Right cardiac atrium (tissue), 5 donors: ENCODE results near the gene MLNR. TPM values are rescaled to one million over a fixed set of nuclear protein-coding genes. Genes with fewer than 3 reads are reported as not detected.

Experiments used
- ATAC-seq, 2 donors: fragments of 200-7000 bp; cut with Tn5 transposase; one replicate each; pipeline versions ENCODE4 v1.8.0 to v1.9.1; 2020; ENCODE audit warnings: moderate library complexity in 2 of 2, mild to moderate bottlenecking in 1 of 2
- DNase-seq, 3 donors: peaks; one replicate each; pipeline ENCODE4 v3.0.0-alpha.2; 2020
- H3K27ac ChIP-seq: one replicate; pipeline ENCODE4 v1.5.1; 2013; ENCODE audit warnings: mild to moderate bottlenecking, low read length, control low read depth, moderate library complexity
- H3K27me3 ChIP-seq: one replicate; pipeline ENCODE4 v1.6.1; 2013; ENCODE audit not compliant: control insufficient read depth, insufficient read depth
- H3K4me1 ChIP-seq: one replicate; pipeline ENCODE4 v1.6.1; 2013; ENCODE audit warnings: low read length; ENCODE audit not compliant: control insufficient read depth, insufficient read depth
- H3K4me3 ChIP-seq: one replicate; pipeline ENCODE4 v1.5.1; 2013; ENCODE audit warnings: low read length, control low read depth
- H3K9me3 ChIP-seq: one replicate; pipeline ENCODE4 v1.6.1; 2013; ENCODE audit warnings: low read length; ENCODE audit not compliant: control insufficient read depth
- WGBS: extraction: QIAGEN DNeasy Blood & Tissue Kit; methylation state at CpG from one replicate; pipeline ENCODE4 v1.1.7; 2013; 5-methylcytosine and 5-hydroxymethylcytosine counted together
- intact Hi-C, 4 donors: fragments of 100-400 bp; cut with DNase I; formaldehyde crosslinking; loops; one replicate each; pipeline versions ENCODE4 v1.11.0 to v1.14.0; 2022 to 2023
- long read RNA-seq, 4 donors: library from polyadenylated mRNA; unstranded; transcript quantifications; one replicate each; pipeline ENCODE4 v2.0.0, GENCODE V29; 2020 to 2021
- polyA plus RNA-seq: library from polyadenylated mRNA; stranded (reverse); fragments of 200-250 nt; gene quantifications from one replicate; pipeline ENCODE4 v1.2.3, GENCODE V29; 2013
- total RNA-seq, 4 donors: library from RNA; stranded (reverse); fragmentation: NEBNext Ultra II Directional; extraction: Animal tissue kit (Norgen Biotek cat#: 25700); gene quantifications; one replicate each; pipeline ENCODE4 v1.2.1, GENCODE V29; 2021
- donor health status: healthy with polysubstance abuse.
- donor health status: DM: no; HTN: yes; CAD: no.
- donor health status: DM: no; HTN: no; CAD: no.
- donor health status: DM: no; HTN: yes; CAD: no; lungs with severe emphysema.
- donor health status: DM: yes; HTN: yes; CAD: no.

MLNR gene, protein sequence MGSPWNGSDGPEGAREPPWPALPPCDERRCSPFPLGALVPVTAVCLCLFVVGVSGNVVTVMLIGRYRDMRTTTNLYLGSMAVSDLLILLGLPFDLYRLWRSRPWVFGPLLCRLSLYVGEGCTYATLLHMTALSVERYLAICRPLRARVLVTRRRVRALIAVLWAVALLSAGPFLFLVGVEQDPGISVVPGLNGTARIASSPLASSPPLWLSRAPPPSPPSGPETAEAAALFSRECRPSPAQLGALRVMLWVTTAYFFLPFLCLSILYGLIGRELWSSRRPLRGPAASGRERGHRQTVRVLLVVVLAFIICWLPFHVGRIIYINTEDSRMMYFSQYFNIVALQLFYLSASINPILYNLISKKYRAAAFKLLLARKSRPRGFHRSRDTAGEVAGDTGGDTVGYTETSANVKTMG
- not detected for total RNA-seq
- not detected for polyA plus RNA-seq
- long read RNA-seq, donor 1: 0 reads
- long read RNA-seq, donor 2: 0 reads
- long read RNA-seq, donor 3: 0 reads
- long read RNA-seq, donor 4: 0 reads

- H3K9me3 ChIP-seq: no peaks in the 10 kb centered on the region
- H3K4me3 ChIP-seq: peak within 1 kb of the TSS; percentile 69
- intact Hi-C loops: no loop called here
- peaks cover 2% of the 10 kb centered on the region for H3K4me1 ChIP-seq
- 3% methylated on average over 111 of the region's 111 CpGs for WGBS
- peak; percentile 40 to 69 (median 68) for DNase-seq
- no peaks in the 10 kb centered on the region for H3K27me3 ChIP-seq
- peak; percentile 74 to 77 for ATAC-seq
- no peak within 1 kb of the TSS for H3K27ac ChIP-seq
These were observed at the start of gene MLNR for GRCh38 chr13:49220036-49220855. MLNR (plus strand) TSS chr13:49220338; CDS start chr13:49220338, 0 bp downstream.

GRCh38 chr13:49171359-49171758, 48.8 kb upstream of the MLNR start:
- H3K27me3 ChIP-seq: no peaks in the 10 kb centered on the region
- H3K4me1 ChIP-seq: peaks cover 2% of the 10 kb centered on the region
- ATAC-seq: no peak
- no peaks in the 10 kb centered on the region for H3K9me3 ChIP-seq
- DNase-seq: no peak
- H3K4me3 ChIP-seq: no peak overlapping the region
- no peak overlapping the region for H3K27ac ChIP-seq
- intact Hi-C loops: no loop called here

GRCh38 chr13:49183672-49184325, 36.3 kb upstream of the MLNR start:
- intact Hi-C loops: no loop called here
- Histone ChIP-seq H3K9me3 (no peaks in the 10 kb centered on the region), H3K27ac (no peak overlapping the region), H3K27me3 (no peaks in the 10 kb centered on the region), H3K4me3 (no peak overlapping the region), H3K4me1 (no peaks in the 10 kb centered on the region)
- DNase-seq (no peak), ATAC-seq (no peak)
- 41% methylated on average over 1 of the region's 1 CpG for WGBS

- Histone ChIP-seq H3K4me1 (no peaks in the 10 kb centered on the region), H3K9me3 (no peaks in the 10 kb centered on the region), H3K4me3 (no peak overlapping the region), H3K27ac (no peak overlapping the region), H3K27me3 (no peaks in the 10 kb centered on the region)
- no peak for ATAC-seq
- intact Hi-C loops: no loop called here
- WGBS: 77% methylated on average over 4 of the region's 4 CpGs
- DNase-seq: no peak
These were observed 35.5 kb upstream of the MLNR start for GRCh38 chr13:49184621-49185020.

DNA sequence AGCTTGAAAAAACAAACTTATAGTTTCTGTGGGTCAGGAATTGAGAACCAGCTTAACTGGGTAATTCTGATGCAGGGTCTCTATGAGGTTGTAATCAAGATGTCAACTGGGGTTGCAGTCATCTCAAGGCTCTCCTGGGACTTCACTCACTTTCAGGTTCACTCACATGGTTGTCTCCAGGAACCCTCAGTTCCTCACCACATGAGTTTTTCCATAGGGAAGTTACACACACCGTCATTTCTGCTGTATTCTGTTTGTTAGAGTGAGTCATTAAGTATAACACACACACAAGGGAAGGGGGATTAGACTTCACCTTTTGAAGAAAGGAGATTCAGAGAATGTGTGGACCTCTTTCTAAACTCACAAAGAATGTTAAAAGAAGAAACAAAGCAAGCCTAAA, 34.9 kb upstream of the MLNR start:
- no peaks in the 10 kb centered on the region for H3K9me3 ChIP-seq
- no peak for ATAC-seq
- no peaks in the 10 kb centered on the region for H3K4me1 ChIP-seq
- no peak overlapping the region for H3K27ac ChIP-seq
- WGBS: 63% methylated on average over 1 of the region's 1 CpG
- no peak overlapping the region for H3K4me3 ChIP-seq
- intact Hi-C loops: no loop called here
- H3K27me3 ChIP-seq: no peaks in the 10 kb centered on the region
- DNase-seq: no peak

DNA sequence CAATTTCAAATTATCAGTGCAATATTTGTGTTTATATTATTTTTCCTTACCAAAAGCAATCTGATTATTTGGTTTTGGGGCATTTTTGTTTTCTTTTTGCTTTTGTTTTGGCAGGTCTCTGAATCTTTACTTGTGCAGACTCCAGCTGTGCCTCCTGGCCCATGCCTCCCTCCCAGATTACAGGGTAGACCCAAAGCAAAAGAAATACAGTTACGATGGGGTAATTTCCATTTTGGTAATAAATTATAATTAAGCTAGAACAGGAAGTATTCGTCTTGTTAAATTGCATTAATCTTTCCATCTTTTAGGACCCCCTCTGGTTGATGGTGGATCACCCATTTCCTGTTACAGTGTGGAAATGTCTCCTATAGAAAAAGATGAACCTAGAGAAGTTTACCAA, 29.2 kb upstream of the MLNR start:
- H3K27ac ChIP-seq: no peak overlapping the region
- no peaks in the 10 kb centered on the region for H3K27me3 ChIP-seq
- ATAC-seq (no peak), DNase-seq (no peak)
- no peaks in the 10 kb centered on the region for H3K4me1 ChIP-seq
- H3K4me3 ChIP-seq: no peak overlapping the region
- 88% methylated on average over 2 of the region's 2 CpGs for WGBS
- intact Hi-C loops: no loop called here
- H3K9me3 ChIP-seq: no peaks in the 10 kb centered on the region

DNA sequence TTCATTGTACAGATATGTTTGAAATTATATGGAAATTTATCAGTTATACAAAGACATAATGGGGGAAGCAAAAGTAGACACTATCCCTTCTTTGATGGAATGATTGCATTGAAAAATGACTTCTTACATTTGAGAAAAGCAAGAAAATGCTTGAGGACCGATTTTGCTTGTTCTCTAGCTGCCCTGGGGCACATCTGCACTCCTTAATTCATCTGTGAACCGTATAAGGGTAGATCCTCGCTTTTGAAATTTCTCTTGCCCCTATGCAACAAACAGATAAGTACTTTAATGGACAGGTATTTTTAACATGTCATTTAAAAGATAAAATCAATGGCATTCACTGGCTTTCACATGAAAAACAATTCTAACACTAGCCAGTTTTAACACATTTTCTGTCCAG, 13.5 kb upstream of the MLNR start:
- Histone ChIP-seq H3K4me1 (no peaks in the 10 kb centered on the region), H3K9me3 (no peaks in the 10 kb centered on the region), H3K27ac (no peak overlapping the region), H3K27me3 (no peaks in the 10 kb centered on the region), H3K4me3 (no peak overlapping the region)
- no peak for DNase-seq
- intact Hi-C loops: no loop called here
- no peak for ATAC-seq
- WGBS: 91% methylated on average over 3 of the region's 3 CpGs

- ATAC-seq (no peak), DNase-seq (no peak)
- H3K4me1 ChIP-seq: no peaks in the 10 kb centered on the region
- WGBS: 98% methylated on average over 4 of the region's 4 CpGs
- no peaks in the 10 kb centered on the region for H3K9me3 ChIP-seq
- no peak overlapping the region for H3K27ac ChIP-seq
- intact Hi-C loops: no loop called here
- no peaks in the 10 kb centered on the region for H3K27me3 ChIP-seq
- no peak overlapping the region for H3K4me3 ChIP-seq
These were observed 11.5 kb upstream of the MLNR start for GRCh38 chr13:49208619-49209018.

GRCh38 chr13:49210114-49210513, 10.0 kb upstream of the MLNR start:
- WGBS: 79% methylated on average over 1 of the region's 1 CpG
- intact Hi-C loops: no loop called here
- Histone ChIP-seq H3K9me3 (no peaks in the 10 kb centered on the region), H3K27ac (no peak overlapping the region), H3K4me3 (no peak overlapping the region), H3K4me1 (no peaks in the 10 kb centered on the region), H3K27me3 (no peaks in the 10 kb centered on the region)
- ATAC-seq (no peak), DNase-seq (no peak)

- intact Hi-C loops: no loop called here
- DNase-seq: no peak
- no peaks in the 10 kb centered on the region for H3K27me3 ChIP-seq
- H3K4me1 ChIP-seq: no peaks in the 10 kb centered on the region
- ATAC-seq: no peak
- no peak overlapping the region for H3K4me3 ChIP-seq
- no peaks in the 10 kb centered on the region for H3K9me3 ChIP-seq
- H3K27ac ChIP-seq: no peak overlapping the region
- 94% methylated on average over 5 of the region's 5 CpGs for WGBS
These were observed 9.5 kb upstream of the MLNR start for GRCh38 chr13:49210669-49211068.

DNA sequence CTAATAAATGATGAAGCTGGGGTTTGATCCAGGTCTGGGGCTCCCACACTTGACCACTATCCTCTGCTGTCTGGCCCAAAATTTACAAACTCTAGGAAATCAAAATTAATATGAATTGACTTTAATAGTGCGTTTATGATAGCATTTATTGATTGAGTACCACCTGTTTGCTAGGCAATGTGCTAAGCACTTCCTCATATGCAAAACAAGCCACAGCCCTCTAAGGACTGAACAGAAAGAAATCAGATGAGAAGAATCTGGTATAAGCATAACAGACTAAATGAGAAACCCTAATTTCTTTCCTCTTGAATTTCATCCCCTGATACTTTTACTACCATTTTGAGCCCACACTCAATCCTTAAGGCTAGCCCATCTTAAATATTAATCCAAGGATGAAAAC, 6.6 kb upstream of the MLNR start:
- 97% methylated on average over 1 of the region's 1 CpG for WGBS
- no peak for ATAC-seq
- no peak for DNase-seq
- intact Hi-C loops: no loop called here
- Histone ChIP-seq H3K4me1 (no peaks in the 10 kb centered on the region), H3K27ac (no peak overlapping the region), H3K9me3 (no peaks in the 10 kb centered on the region), H3K27me3 (no peaks in the 10 kb centered on the region), H3K4me3 (no peak overlapping the region)
